Midbrain (tissue), 1 donor: Measurements from ENCODE around the gene RLBP1.

ENCODE experiments used
- DNase-seq: peaks from one replicate; lab custom pipeline; 2025; lab: John Stamatoyannopoulos, UW

RLBP1 gene

GRCh38 chr15:89206908-89207331, 14.5 kb downstream of the RLBP1 start:
- DNase-seq, result peak; percentile 73

GRCh38 chr15:89205991-89206585, 15.3 kb downstream of the RLBP1 start:
- no peak for DNase-seq

- DNase-seq, result no peak
Observed at GRCh38 chr15:89203705-89204273, 17.6 kb downstream of the RLBP1 start.

GRCh38 chr15:89201465-89202005, 19.8 kb downstream of the RLBP1 start:
- DNase-seq, result no peak

GRCh38 chr15:89200182-89200581, 21.2 kb downstream of the RLBP1 start:
- DNase-seq, result no peak

- DNase-seq, result peak; percentile 14
Observed at GRCh38 chr15:89199746-89200145, 21.6 kb downstream of the RLBP1 start.

- DNase-seq, result peak; percentile 71
Observed at GRCh38 chr15:89198934-89199333, 22.4 kb downstream of the RLBP1 start.

GRCh38 chr15:89198196-89198595, 23.2 kb downstream of the RLBP1 start:
- DNase-seq, result no peak

GRCh38 chr15:89197503-89197971, 23.8 kb downstream of the RLBP1 start:
- peak; percentile 88 for DNase-seq

- DNase-seq, result no peak
Observed at GRCh38 chr15:89196994-89197393, 24.4 kb downstream of the RLBP1 start.

- no peak for DNase-seq
Observed at GRCh38 chr15:89196241-89196640, 25.1 kb downstream of the RLBP1 start.

- no peak for DNase-seq
Observed at GRCh38 chr15:89195836-89196235, 25.5 kb downstream of the RLBP1 start.

GRCh38 chr15:89194608-89195007, 26.8 kb downstream of the RLBP1 start:
- DNase-seq, result no peak

GRCh38 chr15:89192766-89193165, 28.6 kb downstream of the RLBP1 start:
- DNase-seq, result no peak

- no peak for DNase-seq
Observed at GRCh38 chr15:89192136-89192535, 29.2 kb downstream of the RLBP1 start.

- DNase-seq, result no peak
Observed at GRCh38 chr15:89187986-89188514, 33.3 kb downstream of the RLBP1 start.

GRCh38 chr15:89187301-89187985, 33.9 kb downstream of the RLBP1 start:
- DNase-seq, result no peak

GRCh38 chr15:89186803-89187202, 34.6 kb downstream of the RLBP1 start:
- DNase-seq, result no peak

- no peak for DNase-seq
Observed at GRCh38 chr15:89184886-89185526, 36.4 kb downstream of the RLBP1 start.

GRCh38 chr15:89184357-89184756, 37.0 kb downstream of the RLBP1 start:
- DNase-seq, result no peak

GRCh38 chr15:89179966-89180875, 41.2 kb downstream of the RLBP1 start:
- no peak for DNase-seq
